Lower leg skin (tissue), 4 donors: ENCODE measurements around the gene ARL5C. TPM values are rescaled to one million over a fixed set of nuclear protein-coding genes. Genes with fewer than 3 reads are reported as not detected.

Experiments
- DNase-seq, 2 donors: peaks; one replicate each; pipeline ENCODE4 v3.0.0-alpha.2; 2019; ENCODE audit warnings: low spot score in 2 of 2
- H3K4me3 ChIP-seq: fragments of 200-600 bp; sonication (generic); 2 replicates; pipeline ENCODE4 v1.5.1; 2017; ENCODE audit warnings: mild to moderate bottlenecking, low read depth; ENCODE audit not compliant: poor library complexity, severe bottlenecking
- CTCF ChIP-seq, 3 donors: fragments of 450-650 bp; IDR thresholded peaks; one replicate each; pipeline ENCODE4 v1.5.1; 2016; ENCODE audit warnings: antibody characterized with exemption in 3 of 3, mild to moderate bottlenecking in 3 of 3, moderate library complexity in 2 of 3
- POLR2A ChIP-seq, 2 donors: fragments of 450-650 bp; IDR thresholded peaks; one replicate each; pipeline ENCODE4 v1.6.1; 2016 to 2017; ENCODE audit warnings: antibody characterized with exemption in 2 of 2, mild to moderate bottlenecking in 1 of 2, moderate library complexity in 1 of 2
- WGBS, 2 donors: methylation state at CpG; one replicate each; pipeline ENCODE4 v1.1.5; 2018; 5-methylcytosine and 5-hydroxymethylcytosine counted together
- intact Hi-C: fragments of 100-400 bp; cut with DNase I; formaldehyde crosslinking; loops from one replicate; pipeline ENCODE4 v1.15.0; 2023; ENCODE audit warnings: low total_unique reads
- total RNA-seq, 4 donors: library from RNA; depleted of rRNA; stranded (reverse); fragments of >200 nt; gene quantifications; one replicate each; pipeline ENCODE4 v1.1.0, GENCODE V29; 2016

ARL5C gene
- total RNA-seq, 4 donors from 2014 or later: not detected

- no peak for TF ChIP-seq POLR2A (IDR thresholded peaks at IDR 0.05)
- TF ChIP-seq CTCF (IDR thresholded peaks at IDR 0.05): no peak
- intact Hi-C loops: no loop called here
- no peak overlapping the region for H3K4me3 ChIP-seq
- WGBS, 2 donors: 87 to 90% methylated on average over 10 of the region's 10 CpGs
- no peak for DNase-seq
These were observed 27.4 kb upstream of the ARL5C start for GRCh38 chr17:39193346-39193745.

GRCh38 chr17:39192901-39193300, 26.9 kb upstream of the ARL5C start:
- DNase-seq: no peak
- no peak overlapping the region for H3K4me3 ChIP-seq
- TF ChIP-seq CTCF (IDR thresholded peaks at IDR 0.05) (no peak), POLR2A (IDR thresholded peaks at IDR 0.05) (no peak)
- intact Hi-C loops: no loop called here
- 92% methylated on average over 16 of the region's 16 CpGs for WGBS, 2 donors

GRCh38 chr17:39191750-39192510, 26.0 kb upstream of the ARL5C start:
- H3K4me3 ChIP-seq: no peak overlapping the region
- TF ChIP-seq POLR2A (IDR thresholded peaks at IDR 0.05): no peak
- no peak for TF ChIP-seq CTCF (IDR thresholded peaks at IDR 0.05)
- no peak for DNase-seq
- 93 to 95% methylated on average over 8 to 9 of the region's 9 CpGs for WGBS, 2 donors
- intact Hi-C loops: no loop called here

- WGBS, 2 donors: 87 to 95% methylated on average over 9 of the region's 9 CpGs
- TF ChIP-seq POLR2A (IDR thresholded peaks at IDR 0.05): no peak
- TF ChIP-seq CTCF (IDR thresholded peaks at IDR 0.05): no peak
- no peak overlapping the region for H3K4me3 ChIP-seq
- intact Hi-C loops: no loop called here
- DNase-seq: no peak
These were observed 21.3 kb upstream of the ARL5C start for GRCh38 chr17:39187152-39187830.

- H3K4me3 ChIP-seq: no peak overlapping the region
- TF ChIP-seq CTCF (IDR thresholded peaks at IDR 0.05): no peak
- DNase-seq: no peak
- intact Hi-C loops: no loop called here
- 83 to 84% methylated on average over 15 of the region's 15 CpGs for WGBS, 2 donors
These were observed 20.6 kb upstream of the ARL5C start for GRCh38 chr17:39186481-39187002.
